ENCODE measurements around the gene ARPC4.
"Not testable (repeated sequence)": the region's sequence is repeated elsewhere in the genome, so short reads cannot be mapped to it uniquely, and the experiment has no call there.

Gene ARPC4

DNA sequence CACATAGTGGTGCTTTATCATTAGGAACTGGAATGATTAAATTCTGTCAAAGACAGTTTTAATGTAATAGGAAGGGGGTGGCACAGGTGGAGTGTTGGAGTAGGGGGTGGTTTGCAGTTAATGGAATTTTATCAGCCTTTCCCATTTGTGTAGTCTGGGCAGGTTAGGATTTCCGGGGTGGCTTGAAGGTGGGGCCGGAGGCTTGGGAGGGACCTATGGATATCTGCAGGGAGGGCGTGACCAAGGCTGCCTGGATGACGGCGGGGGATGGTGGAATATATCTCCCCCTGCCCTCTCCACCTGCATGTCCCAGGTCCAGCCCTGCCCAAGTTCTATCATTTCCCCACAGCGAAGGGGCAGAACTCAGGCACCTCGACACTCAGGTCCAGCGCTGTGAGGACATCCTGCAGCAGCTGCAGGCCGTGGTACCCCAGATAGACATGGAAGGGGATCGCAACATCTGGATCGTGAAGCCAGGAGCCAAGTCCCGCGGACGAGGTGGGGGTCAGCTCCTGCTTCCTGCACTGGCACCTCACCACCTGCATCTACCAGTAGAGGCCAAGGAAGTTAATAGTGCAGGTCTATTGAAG, 32.7 kb downstream of the ARPC4 start:
- no peak for DNase-seq (ENCODE audit: low spot score)

DNA sequence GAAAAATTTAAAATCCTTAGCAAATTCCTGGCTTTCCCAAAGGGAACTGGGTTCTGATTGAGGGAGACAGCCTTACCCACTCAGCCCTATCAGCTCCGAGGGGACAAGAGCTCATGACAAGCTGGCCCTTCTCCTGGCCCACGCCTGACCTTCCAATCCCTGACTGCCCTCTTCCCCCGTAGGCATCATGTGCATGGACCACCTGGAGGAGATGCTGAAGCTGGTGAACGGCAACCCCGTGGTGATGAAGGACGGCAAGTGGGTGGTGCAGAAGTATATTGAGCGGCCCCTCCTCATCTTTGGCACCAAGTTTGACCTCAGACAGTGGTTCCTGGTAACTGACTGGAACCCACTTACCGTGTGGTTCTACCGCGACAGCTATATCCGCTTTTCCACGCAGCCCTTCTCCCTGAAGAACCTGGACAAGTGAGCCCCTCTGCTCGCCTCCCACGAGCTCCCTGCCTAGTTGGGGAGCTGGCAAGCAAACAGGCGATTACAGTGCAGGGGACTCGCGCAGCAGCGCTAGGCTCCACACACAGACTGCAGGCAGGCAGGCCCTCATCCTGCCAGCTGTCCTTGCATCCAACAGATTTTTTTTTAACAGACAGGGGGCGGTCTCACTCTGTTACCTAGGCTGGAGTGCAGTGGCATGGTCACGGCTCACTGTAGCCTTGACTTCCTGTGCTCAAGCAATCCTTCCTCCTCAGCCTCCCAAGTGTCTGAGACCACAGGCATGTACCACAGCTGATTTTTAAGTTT, 34.1 kb downstream of the ARPC4 start:
- no peak for DNase-seq (ENCODE audit: low spot score)

DNA sequence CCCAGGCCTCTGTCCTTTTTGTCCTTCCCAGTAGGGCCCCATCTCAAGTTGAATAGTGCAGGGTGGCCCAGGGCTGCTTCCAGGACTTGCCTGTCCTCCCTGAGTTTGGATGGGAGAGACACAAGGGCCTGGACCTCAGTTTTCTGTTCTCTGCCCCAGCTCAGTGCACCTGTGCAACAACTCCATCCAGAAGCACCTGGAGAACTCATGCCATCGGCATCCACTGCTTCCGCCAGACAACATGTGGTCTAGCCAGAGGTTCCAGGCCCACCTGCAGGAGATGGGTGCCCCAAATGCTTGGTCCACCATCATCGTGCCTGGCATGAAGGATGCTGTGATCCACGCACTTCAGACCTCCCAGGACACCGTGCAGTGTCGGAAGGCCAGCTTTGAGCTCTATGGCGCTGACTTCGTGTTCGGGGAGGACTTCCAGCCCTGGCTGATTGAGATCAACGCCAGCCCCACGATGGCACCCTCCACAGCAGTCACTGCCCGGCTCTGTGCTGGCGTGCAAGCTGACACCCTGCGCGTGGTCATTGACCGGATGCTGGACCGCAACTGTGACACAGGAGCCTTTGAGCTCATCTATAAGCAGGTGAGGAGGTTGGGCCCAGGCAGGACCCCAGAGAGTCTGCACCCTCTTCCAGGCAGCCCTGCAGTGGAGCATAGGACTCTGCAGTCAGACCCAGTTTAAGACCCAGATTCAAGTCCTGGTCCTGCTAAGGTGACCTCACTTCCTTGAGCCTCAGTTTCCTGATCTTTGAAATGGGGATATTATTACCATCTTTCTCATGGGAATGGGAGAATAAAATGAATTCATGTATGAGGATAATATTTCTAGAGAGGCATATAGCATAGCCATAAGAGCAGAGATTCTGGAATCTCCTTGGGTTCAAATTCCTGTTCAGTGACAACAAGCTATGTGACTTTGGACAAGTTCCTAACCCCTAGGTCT, 36.2 kb downstream of the ARPC4 start:
- no peak for DNase-seq (ENCODE audit: low spot score)

DNA sequence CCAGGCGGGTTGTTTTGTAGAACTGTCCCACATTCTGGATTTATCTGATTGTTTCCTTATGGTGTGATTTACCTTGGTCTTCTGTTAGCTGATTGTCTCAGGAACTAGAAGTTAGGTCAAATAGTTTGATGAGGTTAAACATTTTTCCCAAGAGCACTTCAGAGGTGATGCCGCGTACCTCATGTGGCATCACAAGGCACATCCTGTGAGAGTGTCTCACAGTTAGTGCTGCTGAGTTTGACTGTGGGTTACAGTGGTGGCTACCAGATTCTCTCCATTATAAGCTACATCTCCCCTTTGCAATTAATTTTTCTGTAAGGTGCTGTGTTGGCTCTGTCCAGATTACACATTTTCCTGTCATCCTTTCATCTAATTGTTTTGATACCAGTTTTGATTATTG, 38.4 kb downstream of the ARPC4 start:
- no peak for DNase-seq (ENCODE audit: low spot score)

DNA sequence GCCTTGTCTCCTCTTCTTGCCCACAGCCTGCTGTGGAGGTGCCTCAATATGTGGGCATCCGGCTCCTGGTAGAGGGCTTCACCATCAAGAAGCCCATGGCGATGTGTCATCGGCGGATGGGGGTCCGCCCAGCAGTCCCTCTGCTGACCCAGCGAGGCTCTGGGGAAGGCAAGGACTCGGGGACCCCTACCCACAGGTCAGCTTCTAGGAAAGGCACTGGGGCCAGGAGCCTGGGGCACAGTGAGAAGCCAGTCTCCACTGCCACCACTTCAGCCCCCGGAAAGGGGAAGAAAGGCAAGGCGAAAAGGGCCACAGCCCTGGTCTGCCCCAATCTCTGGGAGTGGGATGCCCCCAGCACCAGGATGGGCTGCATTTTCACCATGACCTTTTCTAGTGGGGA, 40.2 kb downstream of the ARPC4 start:
- DNase-seq (ENCODE audit: low spot score), result no peak

DNA sequence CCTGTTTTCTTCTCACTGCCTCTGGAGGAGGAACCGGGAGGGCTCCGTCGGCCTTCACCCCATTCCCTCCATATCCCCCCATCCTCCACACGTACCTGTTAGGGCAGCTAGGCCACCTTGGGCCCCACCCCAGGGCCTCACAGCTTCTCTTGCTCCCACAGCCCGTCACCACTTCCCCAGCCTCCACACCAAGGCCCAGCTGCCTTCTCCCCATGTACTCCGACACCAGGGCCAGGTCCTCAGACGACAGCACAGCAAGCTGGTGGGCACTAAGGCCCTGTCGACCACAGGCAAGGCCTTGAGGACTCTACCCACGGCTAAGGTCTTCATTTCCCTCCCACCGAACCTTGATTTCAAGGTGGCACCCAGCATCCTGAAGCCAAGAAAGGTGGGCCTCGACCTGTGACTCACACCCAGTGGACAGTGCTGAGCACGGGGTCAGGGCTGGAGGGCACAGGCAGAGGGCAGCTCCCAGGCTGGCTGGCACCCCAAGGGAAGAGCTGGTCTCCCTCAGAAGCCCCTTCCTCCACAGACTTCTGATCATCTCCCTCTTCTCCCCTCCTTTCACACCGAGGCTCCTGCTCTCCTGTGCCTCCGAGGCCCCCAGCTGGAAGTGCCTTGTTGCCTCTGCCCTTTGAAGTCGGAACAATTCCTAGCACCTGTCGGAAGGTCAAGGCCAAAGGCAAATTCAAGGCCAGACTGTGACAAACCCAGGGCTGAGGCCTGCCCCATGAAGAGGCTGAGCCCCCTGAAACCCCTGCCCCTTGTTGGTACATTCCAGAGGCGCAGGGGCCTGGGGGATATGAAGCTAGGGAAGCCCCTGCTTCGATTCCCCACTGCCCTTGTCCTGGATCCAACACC, 41.9 kb downstream of the ARPC4 start:
- DNase-seq (ENCODE audit: low spot score), result no peak

DNA sequence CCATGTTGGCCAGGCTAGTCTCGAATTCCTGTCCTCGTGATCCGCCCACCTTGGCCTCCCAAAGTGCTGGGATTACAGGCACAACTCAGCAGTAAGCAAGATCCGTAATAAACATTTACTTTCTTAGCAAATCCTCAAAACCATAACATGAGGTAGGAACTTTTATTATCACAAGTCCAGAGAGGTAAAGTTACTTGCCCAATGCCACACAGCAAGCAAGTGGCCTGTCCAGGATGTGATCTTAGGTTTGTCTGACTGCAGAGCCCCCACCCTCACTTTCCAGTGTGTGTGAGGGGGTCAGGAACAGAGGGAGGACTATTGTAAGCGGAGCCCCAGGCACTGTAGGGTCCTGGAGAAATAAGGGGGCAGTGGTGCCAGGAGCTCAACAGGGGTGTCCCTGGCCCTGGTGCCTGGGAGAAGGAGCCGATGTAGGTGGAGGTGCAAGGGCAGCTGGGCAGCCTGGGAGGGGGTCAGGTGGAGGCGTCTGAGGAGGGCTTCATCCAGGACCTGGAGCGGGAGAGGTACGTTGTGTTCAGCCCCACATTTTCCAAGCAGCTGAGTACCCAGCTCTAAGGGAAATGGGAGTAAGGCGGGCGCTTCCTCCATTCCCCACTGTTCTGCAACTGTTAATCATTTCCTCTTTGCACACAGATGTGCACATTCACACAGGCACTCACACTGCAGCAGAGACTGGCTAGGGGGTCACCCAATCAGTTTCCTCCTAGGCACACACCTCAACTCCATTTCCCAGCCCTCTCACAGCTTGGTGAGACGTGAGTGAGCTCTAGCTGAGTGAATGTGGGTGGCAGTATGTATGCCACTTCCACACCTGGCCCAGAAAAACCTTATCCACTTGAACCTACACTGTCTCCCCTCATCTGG, 45.1 kb downstream of the ARPC4 start:
- DNase-seq (ENCODE audit: low spot score), result no peak

DNA sequence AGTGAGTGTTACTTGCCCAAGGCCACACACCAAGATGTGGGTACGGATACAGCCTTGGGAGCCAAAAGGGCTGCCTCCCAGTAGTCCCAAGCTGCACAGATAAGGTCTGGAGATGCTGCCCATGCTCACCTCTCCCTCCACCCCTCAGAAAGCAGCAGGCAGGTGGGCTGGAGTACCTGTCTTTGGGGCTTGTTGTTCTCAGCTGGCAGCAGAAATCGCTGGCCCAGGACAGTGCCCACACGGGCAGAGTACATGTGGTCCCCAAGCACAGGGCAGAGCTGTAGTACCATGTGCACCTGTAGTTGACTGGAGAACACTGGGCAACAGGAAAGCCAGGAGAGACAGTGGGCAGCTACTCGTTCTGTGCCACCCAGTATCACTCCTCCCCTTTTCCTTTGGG, 46.0 kb downstream of the ARPC4 start:
- no peak for DNase-seq (ENCODE audit: low spot score)

DNA sequence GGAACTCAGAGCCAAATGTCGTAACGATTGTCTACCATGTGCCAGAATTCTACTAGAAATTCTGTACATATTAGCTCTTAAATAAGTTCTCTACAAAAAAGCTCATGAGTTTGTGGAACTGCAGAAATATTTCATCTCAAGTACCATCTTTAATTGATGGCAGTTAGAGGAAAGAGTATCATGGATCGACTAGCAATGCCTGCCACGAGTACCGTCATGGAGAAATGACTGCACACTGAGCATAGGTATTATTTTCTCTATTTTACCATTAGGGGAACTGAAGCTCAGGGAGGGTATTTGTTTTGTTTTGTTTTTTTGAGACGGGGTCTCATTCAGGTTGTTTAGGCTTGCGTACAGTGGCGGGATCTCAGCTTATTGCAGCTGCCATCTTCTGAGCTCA, 48.1 kb downstream of the ARPC4 start:
- DNase-seq (ENCODE audit: low spot score), result no peak

DNA sequence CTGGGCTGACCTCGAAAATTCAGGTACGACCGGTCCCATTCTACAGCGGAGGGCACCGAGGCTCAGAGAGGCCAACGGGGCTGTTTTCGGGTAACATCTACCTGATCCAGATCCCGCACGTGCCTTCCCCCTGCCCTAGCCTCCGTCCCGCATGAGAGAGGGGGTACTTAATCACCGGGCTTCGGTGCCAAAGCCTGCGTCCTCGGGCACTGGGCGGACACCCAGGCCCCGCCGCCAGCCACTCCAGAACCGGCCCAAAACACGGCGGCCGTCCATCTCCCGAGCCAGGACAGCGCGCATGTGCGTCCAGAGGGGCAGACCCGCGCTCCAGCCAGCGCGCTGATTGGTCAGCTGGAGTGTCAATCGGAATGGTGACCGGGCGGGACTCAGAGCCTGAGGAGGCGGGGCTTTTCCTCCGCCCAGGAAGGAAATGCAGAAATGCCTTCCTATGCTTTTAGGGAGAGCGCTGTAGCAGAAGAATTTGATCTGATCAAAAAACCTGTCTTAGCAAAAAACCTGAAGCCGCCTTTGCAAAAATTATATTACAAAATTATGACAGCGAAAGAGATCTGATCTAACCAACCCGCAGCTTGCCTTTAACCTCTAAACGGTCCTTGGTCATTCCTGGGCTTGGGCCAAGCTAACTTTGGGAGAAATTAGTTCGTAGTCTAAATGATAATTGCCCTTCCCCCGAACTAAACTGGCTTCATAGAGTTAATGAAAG, 51.0 kb downstream of the ARPC4 start, which contains the start of gene RPUSD3:
Gene RPUSD3, minus strand, starts transcription at position 294 of the 724 bp plus-strand sequence. Its CDS starts 18 bp downstream, at position 276.
- peak; percentile 96 for DNase-seq (ENCODE audit: low spot score)

DNA sequence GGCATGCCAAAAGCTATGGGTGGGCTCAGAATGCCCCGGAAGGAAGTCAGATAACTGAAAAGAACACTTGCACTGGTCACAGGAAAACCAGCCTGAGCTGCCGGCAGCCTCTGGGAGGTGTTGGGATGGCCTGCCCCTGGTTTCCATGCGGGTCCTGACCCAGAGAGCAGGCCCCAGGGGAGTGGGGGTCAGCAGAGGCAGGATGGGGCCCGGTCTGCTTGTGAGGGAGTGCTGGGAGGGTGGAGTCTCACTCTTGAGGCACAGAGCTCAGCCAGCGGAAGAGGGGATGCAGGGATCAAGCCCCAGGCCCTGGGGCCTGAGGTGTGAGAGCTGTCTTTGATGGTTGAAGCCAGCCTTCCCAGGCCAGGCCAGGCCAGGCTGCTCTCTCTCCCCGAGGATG, 53.3 kb downstream of the ARPC4 start:
- DNase-seq (ENCODE audit: low spot score), result no peak

DNA sequence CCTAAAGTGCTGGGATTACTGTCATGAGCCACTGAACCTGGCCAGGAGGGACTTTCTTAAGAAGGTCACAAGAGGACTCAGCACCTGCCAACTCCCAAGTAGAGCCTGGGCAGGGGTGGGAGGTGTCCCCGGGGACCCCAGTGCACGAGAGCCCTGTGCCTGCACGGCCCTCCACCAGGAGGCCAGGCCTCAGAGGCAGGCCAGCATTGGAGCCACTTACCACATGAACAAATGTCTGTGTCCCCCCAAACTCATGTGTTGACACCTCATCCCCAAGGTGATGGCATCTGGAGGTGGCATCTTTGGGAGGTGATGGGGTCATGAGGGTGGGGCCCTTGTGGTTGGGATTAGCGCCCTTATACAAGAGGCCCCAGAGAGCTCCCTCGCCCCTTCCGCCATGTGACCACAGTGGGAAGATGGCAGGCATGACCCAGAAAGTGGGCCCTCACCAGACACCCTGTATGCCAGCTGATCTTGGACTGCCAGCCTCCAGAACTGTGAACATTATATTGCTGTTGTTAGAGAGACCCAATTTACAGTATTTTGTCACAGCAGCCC, 54.1 kb downstream of the ARPC4 start:
- no peak for DNase-seq (ENCODE audit: low spot score)

DNA sequence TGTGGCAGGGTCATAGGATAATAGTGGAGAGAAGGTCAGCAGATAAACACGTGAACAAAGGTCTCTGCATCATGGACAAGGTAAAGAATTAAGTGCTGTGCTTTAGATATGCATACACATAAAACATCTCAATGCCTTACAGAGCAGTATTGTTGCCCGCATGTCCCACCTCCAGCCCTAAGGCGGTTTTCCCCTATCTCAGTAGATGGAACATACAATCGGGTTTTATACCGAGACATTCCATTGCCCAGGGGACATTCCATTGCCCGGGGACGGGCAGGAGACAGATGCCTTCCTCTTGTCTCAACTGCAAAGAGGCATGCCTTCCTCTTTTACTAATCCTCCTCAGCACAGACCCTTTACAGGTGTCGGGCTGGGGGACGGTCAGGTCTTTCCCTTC, 55.0 kb downstream of the ARPC4 start:
- DNase-seq (ENCODE audit: low spot score), result not testable (repeated sequence)

DNA sequence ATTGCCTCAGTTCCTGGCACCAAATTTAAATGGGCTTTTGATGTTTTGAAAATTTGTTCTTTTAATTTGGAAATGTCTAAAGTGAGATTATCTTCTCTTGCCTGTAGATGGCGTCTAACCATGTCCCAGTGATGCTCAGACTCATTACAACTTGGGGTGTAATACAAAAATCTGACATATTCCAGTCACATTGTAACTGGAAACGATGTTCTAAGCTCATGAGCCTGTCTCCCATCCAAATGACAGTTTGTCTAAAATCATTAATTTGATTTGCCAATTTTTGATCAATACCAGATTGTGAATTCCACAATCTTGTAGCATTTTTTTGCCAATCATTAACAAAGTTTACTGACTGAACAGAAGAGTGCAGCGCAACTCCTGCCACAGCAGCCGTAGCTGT, 56.0 kb downstream of the ARPC4 start:
- not testable (repeated sequence) for DNase-seq (ENCODE audit: low spot score)

DNA sequence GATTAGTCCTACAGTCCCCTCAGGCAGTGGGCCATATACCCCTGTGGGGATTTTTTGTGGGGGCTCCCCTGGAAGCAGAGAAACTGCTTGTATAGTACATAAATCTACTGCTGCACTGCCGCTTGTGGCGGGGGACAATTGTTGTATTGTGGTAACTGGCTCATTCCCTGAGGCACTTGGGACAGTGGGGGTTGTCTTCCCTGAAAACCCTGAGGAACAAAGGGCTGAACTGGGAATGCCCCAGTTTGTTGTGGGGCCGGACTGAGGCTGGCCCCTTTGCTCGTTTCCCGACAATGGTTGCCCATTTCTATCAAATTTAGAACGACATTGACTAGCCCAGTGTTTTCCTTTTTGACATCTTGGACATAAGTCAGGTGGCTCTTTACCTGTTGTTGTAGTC, 58.5 kb downstream of the ARPC4 start:
- DNase-seq (ENCODE audit: low spot score), result not testable (repeated sequence)

DNA sequence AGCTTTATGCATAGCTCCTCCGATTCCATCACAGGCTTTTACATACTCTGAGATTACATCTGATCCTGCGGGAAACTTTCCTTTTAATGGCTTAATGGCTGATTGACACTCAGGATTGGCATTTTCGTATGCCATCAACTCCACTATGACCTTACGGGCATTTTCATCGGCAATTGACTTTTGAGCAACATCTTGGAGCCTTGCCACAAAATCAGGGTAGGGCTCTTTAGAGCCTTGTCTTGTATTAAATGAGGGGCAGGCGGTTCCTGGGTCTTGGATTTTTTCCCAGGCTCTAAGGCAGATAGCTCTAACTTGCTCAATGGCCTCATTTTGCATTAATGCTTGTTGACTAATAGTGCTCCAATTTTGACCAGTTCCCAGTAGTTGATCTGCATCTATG, 59.0 kb downstream of the ARPC4 start:
- not testable (repeated sequence) for DNase-seq (ENCODE audit: low spot score)

DNA sequence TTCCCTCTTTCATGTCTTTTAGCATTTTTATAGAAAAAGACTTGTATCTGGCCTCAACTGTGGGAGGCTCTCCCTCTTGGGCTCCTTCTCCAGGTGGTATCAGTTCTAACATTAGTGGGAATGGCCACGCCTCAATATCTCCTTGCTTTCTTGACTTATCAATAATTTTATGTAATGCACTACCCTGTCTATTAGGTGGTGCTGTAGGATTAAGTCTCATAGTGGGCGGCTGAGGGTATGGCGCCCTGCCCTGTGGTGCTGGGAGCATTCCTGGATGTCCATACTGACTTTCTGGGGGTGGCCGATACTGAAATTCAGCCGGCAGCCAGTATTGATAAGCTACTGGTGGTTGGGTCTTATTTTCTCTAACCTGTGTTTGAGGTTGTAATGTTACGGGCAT, 59.6 kb downstream of the ARPC4 start:
- DNase-seq (ENCODE audit: low spot score), result no peak

DNA sequence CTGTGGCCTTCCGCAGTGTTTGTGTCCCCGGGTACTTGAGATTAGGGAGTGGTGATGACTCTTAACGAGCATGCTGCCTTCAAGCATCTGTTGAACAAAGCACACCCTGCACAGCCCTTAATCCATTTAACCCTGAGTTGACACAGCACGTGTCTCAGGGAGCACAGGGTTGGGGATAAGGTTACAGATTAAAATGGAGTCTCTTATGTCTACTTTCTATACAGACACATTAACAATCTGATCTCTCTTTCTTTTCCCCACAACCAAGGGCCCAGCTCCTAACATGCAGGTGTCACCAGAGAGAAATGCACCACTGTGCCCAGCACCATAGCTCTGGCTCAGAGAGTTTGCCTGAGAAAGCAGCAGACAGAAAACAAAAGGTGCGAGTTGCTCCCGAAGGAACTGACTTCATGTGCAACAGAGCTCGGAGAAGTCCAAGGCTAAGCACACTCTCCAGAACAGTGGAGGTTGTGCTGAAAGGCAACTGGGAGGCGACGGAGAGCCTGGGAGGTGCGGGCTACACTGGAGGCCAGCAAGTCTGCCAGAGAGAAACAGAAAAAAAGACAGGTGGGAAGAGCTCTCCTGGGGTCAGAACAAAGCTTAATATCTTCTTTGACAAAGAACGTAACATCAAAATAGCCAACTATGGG, 61.5 kb downstream of the ARPC4 start:
- not testable (repeated sequence) for DNase-seq (ENCODE audit: low spot score)

DNA sequence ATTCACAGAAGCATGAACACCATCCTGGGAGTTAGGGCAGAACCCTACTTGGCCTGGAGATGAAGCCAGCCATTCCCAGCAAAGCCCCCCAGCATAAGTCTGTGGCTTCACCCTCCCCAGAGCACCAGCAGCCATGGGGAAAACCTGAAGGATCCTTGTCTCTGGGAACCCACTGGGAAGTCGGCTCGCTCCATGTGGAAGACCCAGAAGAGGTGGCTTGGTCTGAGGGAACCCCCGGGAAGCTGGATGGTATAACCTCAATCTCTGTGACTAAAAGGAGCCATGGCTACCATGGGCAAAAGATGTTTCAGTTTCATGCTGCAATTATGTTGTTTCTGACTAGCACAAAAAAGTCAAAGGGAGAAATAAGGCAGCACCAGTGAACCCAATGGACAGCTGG, 62.7 kb downstream of the ARPC4 start:
- DNase-seq (ENCODE audit: low spot score), result no peak
